ENCODE data around the gene C7orf33. TPM values are rescaled to one million over a fixed set of nuclear protein-coding genes. Genes with fewer than 3 reads are reported as not detected.

The C7orf33 gene
- total RNA-seq = not detected

- Histone ChIP-seq H3K36me3 (no peaks in the 10 kb centered on the region), H3K27ac (no peak within 1 kb of the TSS), H3K27me3 (replicated peaks; ENCODE audit: insufficient read depth) (no peaks in the 10 kb centered on the region), H3K4me3 (no peak within 1 kb of the TSS), H3K9me3 (no peaks in the 10 kb centered on the region), H3K4me1 (replicated peaks) (no peaks in the 10 kb centered on the region)
- no peak for DNase-seq (ENCODE audit: low spot score)
- no peak for TF ChIP-seq POLR2AphosphoS5 (IDR thresholded peaks at IDR 0.05)
- TF ChIP-seq POLR2A (IDR thresholded peaks at IDR 0.05) = no peak
- TF ChIP-seq, protein P1, sequence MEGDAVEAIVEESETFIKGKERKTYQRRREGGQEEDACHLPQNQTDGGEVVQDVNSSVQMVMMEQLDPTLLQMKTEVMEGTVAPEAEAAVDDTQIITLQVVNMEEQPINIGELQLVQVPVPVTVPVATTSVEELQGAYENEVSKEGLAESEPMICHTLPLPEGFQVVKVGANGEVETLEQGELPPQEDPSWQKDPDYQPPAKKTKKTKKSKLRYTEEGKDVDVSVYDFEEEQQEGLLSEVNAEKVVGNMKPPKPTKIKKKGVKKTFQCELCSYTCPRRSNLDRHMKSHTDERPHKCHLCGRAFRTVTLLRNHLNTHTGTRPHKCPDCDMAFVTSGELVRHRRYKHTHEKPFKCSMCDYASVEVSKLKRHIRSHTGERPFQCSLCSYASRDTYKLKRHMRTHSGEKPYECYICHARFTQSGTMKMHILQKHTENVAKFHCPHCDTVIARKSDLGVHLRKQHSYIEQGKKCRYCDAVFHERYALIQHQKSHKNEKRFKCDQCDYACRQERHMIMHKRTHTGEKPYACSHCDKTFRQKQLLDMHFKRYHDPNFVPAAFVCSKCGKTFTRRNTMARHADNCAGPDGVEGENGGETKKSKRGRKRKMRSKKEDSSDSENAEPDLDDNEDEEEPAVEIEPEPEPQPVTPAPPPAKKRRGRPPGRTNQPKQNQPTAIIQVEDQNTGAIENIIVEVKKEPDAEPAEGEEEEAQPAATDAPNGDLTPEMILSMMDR (IDR thresholded peaks at IDR 0.05) = no peak
- intact Hi-C loops (cut with DNase I) = no loop called here
- WGBS = 81% methylated on average over 10 of the region's 10 CpGs
Measured at GRCh38 chr7:148590471-148590870, at the start of gene C7orf33. Gene C7orf33, plus strand, starts transcription at chr7:148590766. Its CDS starts 160 bp downstream, at chr7:148590926.

- no peaks in the 10 kb centered on the region for H3K9me3 ChIP-seq
- no peaks in the 10 kb centered on the region for H3K27me3 ChIP-seq (replicated peaks; ENCODE audit: insufficient read depth)
- no peaks in the 10 kb centered on the region for H3K4me1 ChIP-seq (replicated peaks)
- WGBS = 89% methylated on average over 6 of the region's 6 CpGs
- TF ChIP-seq POLR2A (IDR thresholded peaks at IDR 0.05) (no peak), POLR2AphosphoS5 (IDR thresholded peaks at IDR 0.05) (no peak)
- TF ChIP-seq, protein P1 (IDR thresholded peaks at IDR 0.05) = no peak
- H3K27ac ChIP-seq = no peak overlapping the region
- intact Hi-C loops (cut with DNase I) = no loop called here
- DNase-seq (ENCODE audit: low spot score) = no peak
- H3K36me3 ChIP-seq = no peaks in the 10 kb centered on the region
- H3K4me3 ChIP-seq = no peak overlapping the region
Measured at GRCh38 chr7:148541891-148542504, 48.6 kb upstream of the C7orf33 start.

- H3K36me3 ChIP-seq = no peaks in the 10 kb centered on the region
- H3K4me3 ChIP-seq = no peak overlapping the region
- H3K9me3 ChIP-seq = no peaks in the 10 kb centered on the region
- intact Hi-C loops (cut with DNase I) = no loop called here
- 96% methylated on average over 8 of the region's 8 CpGs for WGBS
- H3K4me1 ChIP-seq (replicated peaks) = no peaks in the 10 kb centered on the region
- H3K27me3 ChIP-seq (replicated peaks; ENCODE audit: insufficient read depth) = no peaks in the 10 kb centered on the region
- no peak for DNase-seq (ENCODE audit: low spot score)
- TF ChIP-seq POLR2AphosphoS5 (IDR thresholded peaks at IDR 0.05) (no peak), POLR2A (IDR thresholded peaks at IDR 0.05) (no peak)
- TF ChIP-seq, protein P1 (IDR thresholded peaks at IDR 0.05) = no peak
- no peak overlapping the region for H3K27ac ChIP-seq
Measured at GRCh38 chr7:148543302-148543701, 47.3 kb upstream of the C7orf33 start.

DNA sequence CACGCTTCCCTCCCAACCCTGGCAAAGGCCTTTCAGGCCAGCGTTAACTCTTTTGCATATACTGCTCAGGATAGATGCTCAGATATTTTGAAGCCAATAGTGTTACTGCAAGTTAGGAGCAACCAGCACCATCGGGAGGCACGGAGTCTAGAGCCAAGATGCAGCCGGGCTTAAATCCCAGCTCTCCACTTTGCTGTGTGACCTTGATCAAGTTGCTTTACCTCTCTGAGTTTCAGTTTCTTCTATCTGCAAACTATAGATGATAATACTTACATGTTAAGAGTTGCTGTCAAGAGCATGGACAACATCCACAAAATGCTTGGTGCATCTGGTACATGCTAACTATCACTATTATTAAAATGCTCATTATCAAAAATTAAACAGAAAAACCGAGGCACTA is 45.4 kb upstream of the C7orf33 start:
- Histone ChIP-seq H3K36me3 (no peaks in the 10 kb centered on the region), H3K27me3 (replicated peaks; ENCODE audit: insufficient read depth) (no peaks in the 10 kb centered on the region), H3K4me1 (replicated peaks) (no peaks in the 10 kb centered on the region), H3K4me3 (no peak overlapping the region), H3K9me3 (no peaks in the 10 kb centered on the region), H3K27ac (no peak overlapping the region)
- TF ChIP-seq, protein P1 (IDR thresholded peaks at IDR 0.05) = no peak
- no peak for TF ChIP-seq POLR2AphosphoS5 (IDR thresholded peaks at IDR 0.05)
- TF ChIP-seq POLR2A (IDR thresholded peaks at IDR 0.05) = no peak
- intact Hi-C loops (cut with DNase I) = no loop called here
- WGBS = 90% methylated on average over 6 of the region's 6 CpGs
- no peak for DNase-seq (ENCODE audit: low spot score)

DNA sequence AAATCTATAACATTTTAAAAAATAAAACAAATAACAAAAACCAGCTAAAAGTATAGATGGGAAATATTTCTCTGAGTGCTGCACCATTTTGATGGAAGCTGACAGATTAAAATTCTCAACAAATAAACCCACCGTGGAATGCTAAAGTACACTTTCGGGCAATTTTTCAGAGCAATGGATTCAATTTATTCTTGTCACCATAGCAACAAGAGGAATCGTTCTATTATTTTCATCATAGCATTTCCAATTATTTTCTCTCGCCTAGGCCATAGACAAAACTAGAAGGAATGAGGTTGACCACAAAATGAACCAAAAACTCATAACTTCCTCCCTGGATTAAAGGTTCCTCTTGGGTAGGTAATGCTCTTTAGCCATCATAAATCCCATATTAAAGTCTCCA is 44.6 kb upstream of the C7orf33 start:
- H3K9me3 ChIP-seq = no peaks in the 10 kb centered on the region
- DNase-seq (ENCODE audit: low spot score) = no peak
- TF ChIP-seq POLR2A (IDR thresholded peaks at IDR 0.05) = no peak
- no peak for TF ChIP-seq POLR2AphosphoS5 (IDR thresholded peaks at IDR 0.05)
- TF ChIP-seq, protein P1 (IDR thresholded peaks at IDR 0.05) = no peak
- no peaks in the 10 kb centered on the region for H3K36me3 ChIP-seq
- WGBS = 85% methylated on average over 4 of the region's 4 CpGs
- no peak overlapping the region for H3K4me3 ChIP-seq
- no peak overlapping the region for H3K27ac ChIP-seq
- intact Hi-C loops (cut with DNase I) = no loop called here
- no peaks in the 10 kb centered on the region for H3K27me3 ChIP-seq (replicated peaks; ENCODE audit: insufficient read depth)
- H3K4me1 ChIP-seq (replicated peaks) = no peaks in the 10 kb centered on the region
